HFF-Myc (cell line): ENCODE measurements around the gene DMRT2.

Experiments
- DNase-seq: peaks from one replicate; pipeline ENCODE4 v3.0.0-alpha.2; 2011; ENCODE audit warnings: low read depth; ENCODE audit errors: extremely low read depth
- H3K4me3 ChIP-seq: replicated peaks from 2 replicates; pipeline ENCODE4 v1.5.1; 2011; ENCODE audit warnings: low read depth, mild to moderate bottlenecking, control low read depth, low read length
- CTCF ChIP-seq: IDR thresholded peaks from 2 replicates; pipeline ENCODE4 v1.5.1; 2012; ENCODE audit warnings: mild to moderate bottlenecking, low read depth, low read length, control low read depth; ENCODE audit errors: missing control alignments

DMRT2 gene

GRCh38 chr9:1009101-1009707 is 41.0 kb upstream of the DMRT2 start:
- peak; percentile 57 for DNase-seq
- no peak overlapping the region for H3K4me3 ChIP-seq
- peak; percentile 95 for TF ChIP-seq CTCF

GRCh38 chr9:1013021-1013420 is 37.1 kb upstream of the DMRT2 start:
- no peak for TF ChIP-seq CTCF
- DNase-seq, result no peak
- H3K4me3 ChIP-seq, result no peak overlapping the region

GRCh38 chr9:1014225-1014624 is 35.9 kb upstream of the DMRT2 start:
- TF ChIP-seq CTCF, result no peak
- DNase-seq, result no peak
- no peak overlapping the region for H3K4me3 ChIP-seq

- no peak for DNase-seq
- TF ChIP-seq CTCF, result no peak
- H3K4me3 ChIP-seq, result no peak overlapping the region
Measured at GRCh38 chr9:1014640-1015039, 35.5 kb upstream of the DMRT2 start.

GRCh38 chr9:1018121-1018520 is 32.0 kb upstream of the DMRT2 start:
- no peak overlapping the region for H3K4me3 ChIP-seq
- DNase-seq, result no peak
- no peak for TF ChIP-seq CTCF

GRCh38 chr9:1024112-1024511 is 26.0 kb upstream of the DMRT2 start:
- TF ChIP-seq CTCF, result no peak
- H3K4me3 ChIP-seq, result no peak overlapping the region
- DNase-seq, result no peak

- DNase-seq, result no peak
- H3K4me3 ChIP-seq, result no peak overlapping the region
- no peak for TF ChIP-seq CTCF
Measured at GRCh38 chr9:1025131-1025530, 25.0 kb upstream of the DMRT2 start.
